K562 (cell line): ENCODE results near the gene LAMA1. TPM values are rescaled to one million over a fixed set of nuclear protein-coding genes. Genes with fewer than 3 reads are reported as not detected.

ENCODE experiments used
- ATAC-seq: fragments of 200-7000 bp; cut with Tn5 transposase; 3 replicates; pipeline ENCODE4 v1.9.1; 2020; ENCODE audit warnings: moderate library complexity
- BruUV-seq: library from RNA; stranded (reverse); fragments of 400-500 nt; replicated peaks from 2 replicates; lab custom pipeline; 2021; lab: Mats Ljungman, UMichigan
- CTCF ChIA-PET: fragments of 300-600 bp; formaldehyde crosslinking; extraction: SDS; loops from one replicate; lab custom pipeline; 2021; ENCODE audit warnings: low intra/inter-chr PET ratio; lab: Yijun Ruan, JAX
- POLR2A ChIA-PET: fragments of 300-600, 350-650 bp; sonication (Branson Sonifier 250); formaldehyde crosslinking; extraction: SDS; loops from one replicate; lab custom pipeline; 2021; ENCODE audit warnings: antibody characterized with exemption, inconsistent platforms; lab: Yijun Ruan, JAX
- DNase-seq, 4 experiments: peaks; one replicate each; pipeline versions ENCODE4 v3.0.0 to v3.0.0-alpha.2; 2011 to 2018; ENCODE audit warnings: low spot score in 3 of 4, mixed read lengths in 3 of 4; ENCODE audit errors: extremely low read depth in 1 of 4
- FAIRE-seq: peaks from 2 replicates; lab custom pipeline; 2011; peaks lifted over from hg19 to GRCh38; lab: Jason Lieb, UNC
- H2AFZ ChIP-seq: 2 replicates; pipeline ENCODE4 v1.6.0; 2011; ENCODE audit warnings: low read depth, low read length, control low read depth, inconsistent platforms
- H3K27ac ChIP-seq: fragments of 200-600 bp; 3 replicates; pipeline ENCODE4 v1.8.0; 2011; ENCODE audit warnings: low read depth, mild to moderate bottlenecking, control low read depth, inconsistent platforms, low read length, moderate library complexity, mixed read lengths; ENCODE audit errors: extremely low read depth
- H3K27me3 ChIP-seq, 2 experiments: fragments of 300-600 bp in 1 of 2; 2 replicates in 1 of 2; 3 replicates in 1 of 2; pipeline versions ENCODE4 v1.6.0 to v1.8.0; 2011; ENCODE audit warnings: inconsistent platforms in 2 of 2, low read length in 2 of 2, mild to moderate bottlenecking in 1 of 2, mixed read lengths in 1 of 2, moderate library complexity in 1 of 2; ENCODE audit not compliant: control insufficient read depth in 2 of 2, insufficient read depth in 2 of 2
- H3K36me3 ChIP-seq: fragments of 300-600 bp; 3 replicates; pipeline ENCODE4 v1.8.0; 2011; ENCODE audit warnings: mild to moderate bottlenecking, low read length, inconsistent platforms; ENCODE audit not compliant: control insufficient read depth, insufficient read depth
- H3K4me1 ChIP-seq, 2 experiments: fragments of 200-600 bp in 1 of 2; replicated peaks in 1 of 2; 2 replicates in 1 of 2; 3 replicates in 1 of 2; pipeline versions ENCODE4 v1.5.1 to v1.8.0; 2011; ENCODE audit warnings: inconsistent platforms in 2 of 2, low read length in 2 of 2, mild to moderate bottlenecking in 1 of 2, mixed read lengths in 1 of 2, moderate library complexity in 1 of 2; ENCODE audit not compliant: control insufficient read depth in 2 of 2, insufficient read depth in 2 of 2
- H3K4me2 ChIP-seq: 2 replicates; pipeline ENCODE4 v1.6.1; 2011; ENCODE audit warnings: low read length, control low read depth, inconsistent platforms, mixed read lengths; ENCODE audit not compliant: insufficient read depth
- H3K4me3 ChIP-seq: fragments of 200-600 bp; sonication (generic), shearing (Covaris generic); 2 replicates; pipeline ENCODE4 v1.5.1; 2016; ENCODE audit warnings: control low read depth, inconsistent platforms
- H3K79me2 ChIP-seq: fragments of 200-600 bp; 3 replicates; pipeline ENCODE4 v1.8.0; 2011; ENCODE audit warnings: low read length, inconsistent platforms; ENCODE audit not compliant: control insufficient read depth, insufficient read depth
- H3K9ac ChIP-seq, 2 experiments: 2 replicates each; pipeline versions ENCODE4 v1.6.0 to v1.6.1; 2011; ENCODE audit warnings: low read depth in 2 of 2, low read length in 2 of 2, control low read depth in 1 of 2, inconsistent platforms in 1 of 2, mild to moderate bottlenecking in 1 of 2, mixed read lengths in 1 of 2; ENCODE audit not compliant: insufficient read depth in 1 of 2
- H3K9me1 ChIP-seq: one replicate; pipeline ENCODE4 v1.6.0; 2011; ENCODE audit warnings: inconsistent platforms, mild to moderate bottlenecking, low read length, moderate library complexity; ENCODE audit not compliant: control insufficient read depth, insufficient read depth
- H3K9me3 ChIP-seq: replicated peaks from 2 replicates; pipeline ENCODE4 v1.5.1; 2011; ENCODE audit warnings: low read depth, low read length, inconsistent platforms; ENCODE audit not compliant: control insufficient read depth, insufficient read depth
- H4K20me1 ChIP-seq: replicated peaks from 2 replicates; pipeline ENCODE4 v1.6.1; 2011; ENCODE audit warnings: low read length, inconsistent platforms, mixed read lengths; ENCODE audit not compliant: control insufficient read depth, insufficient read depth
- FOXP1 ChIP-seq: sonication (generic); formaldehyde crosslinking; IDR thresholded peaks from 2 replicates; pipeline ENCODE4 v1.8.0; 2022; ENCODE audit warnings: mild to moderate bottlenecking, missing genetic modification reagents
- HIVEP1 ChIP-seq: fragments of 250-450 bp; sonication (Bioruptor Pico); IDR thresholded peaks from 2 replicates; pipeline ENCODE4 v1.4.0; 2020; ENCODE audit warnings: mild to moderate bottlenecking
- MGA ChIP-seq: fragments of 450-650 bp; IDR thresholded peaks from 2 replicates; pipeline ENCODE4 v1.6.1; 2016; ENCODE audit warnings: mild to moderate bottlenecking, moderate library complexity
- RBFOX2 ChIP-seq: fragments of 200-400 bp; formaldehyde crosslinking; IDR thresholded peaks from 2 replicates; pipeline ENCODE4 v1.6.1; 2017; ENCODE audit warnings: low read depth, mild to moderate bottlenecking, low read length, moderate library complexity
- RBM17 ChIP-seq: fragments of 200-400 bp; formaldehyde crosslinking; IDR thresholded peaks from 2 replicates; pipeline ENCODE4 v1.6.1; 2017; ENCODE audit warnings: low read depth, mild to moderate bottlenecking, low read length, borderline replicate concordance
- SP1 ChIP-seq: sonication (generic); formaldehyde crosslinking; IDR thresholded peaks from 2 replicates; pipeline ENCODE4 v1.8.1; 2022; ENCODE audit warnings: mild to moderate bottlenecking, missing genetic modification reagents
- ZNF23 ChIP-seq: fragments of 250-450 bp; sonication (Bioruptor Pico); IDR thresholded peaks from 2 replicates; pipeline ENCODE4 v1.4.0; 2020; ENCODE audit warnings: mild to moderate bottlenecking
- ZNF431 ChIP-seq: sonication (generic); formaldehyde crosslinking; IDR thresholded peaks from 2 replicates; pipeline ENCODE4 v1.8.0; 2022; ENCODE audit warnings: mild to moderate bottlenecking, missing genetic modification reagents
- ZNF512 ChIP-seq: IDR thresholded peaks from 2 replicates; pipeline ENCODE4 v1.6.1; 2016; ENCODE audit warnings: missing genetic modification characterization, missing compliant biosample characterization
- ZNF586 ChIP-seq: fragments of 450-650 bp; formaldehyde crosslinking; conservative IDR thresholded peaks from 2 replicates; pipeline ENCODE4 v1.4.0; 2020; ENCODE audit warnings: mild to moderate bottlenecking, moderate library complexity
- WGBS: fragments of 100-300 bp; shearing (Covaris generic); methylation state at CpG from one replicate; pipeline ENCODE4 v1.1.6; 2016; ENCODE audit warnings: low coverage, mixed read lengths; ENCODE audit not compliant: insufficient coverage; ENCODE audit errors: missing lambda C conversion rate; 5-methylcytosine and 5-hydroxymethylcytosine counted together
- in situ Hi-C: fragments of 300-500 bp; cut with MboI; formaldehyde crosslinking; loops from 4 replicates; pipeline ENCODE4 v1.15.0; 2018; ENCODE audit warnings: inconsistent platforms, mixed read lengths
- intact Hi-C: fragments of 100-400 bp; cut with micrococcal nuclease; formaldehyde crosslinking; loops from 2 replicates; pipeline ENCODE4 v1.14.2; 2022
- polyA plus RNA-seq, 8 experiments: library from polyadenylated mRNA; depleted of rRNA in 4 of 8; stranded (reverse) in 5 of 8; unstranded in 3 of 8; fragments of >200 nt; fragmentation: Nextera tagmentation in 2 of 8; fragmentation: Illumina TruSeq in 1 of 8; extraction: Ambion mirVana in 2 of 8; extraction: Trizol in 1 of 8; gene quantifications; 2 replicates each; pipeline versions ENCODE4 v1.2.1 to v1.2.3, GENCODE V29; 2011 to 2014; ENCODE audit warnings: inconsistent platforms in 1 of 8, missing spikeins in 1 of 8
- total RNA-seq, 7 experiments: library from RNA; depleted of rRNA in 6 of 7; stranded (reverse); fragments of >200 nt in 6 of 7; fragmentation: Illumina TruSeq in 2 of 7; extraction: Trizol in 2 of 7; gene quantifications; 2 replicates each; pipeline versions ENCODE4 v1.2.1 to v1.2.3, GENCODE V29; 2011 to 2021; ENCODE audit warnings: low replicate concordance in 1 of 7

The LAMA1 gene
- total and polyA plus RNA-seq, 9 of the 15 experiments (the other 6 are each of a cell fraction or from before 2014, with no cell fraction given), result 0.04 TPM; not detected in 8

- 0% methylated on average over 8 of the region's 8 CpGs for WGBS
- no peak for TF ChIP-seq ZNF431 (CRISPR knock-in tag)
- TF ChIP-seq RBFOX2, result no peak
- TF ChIP-seq FOXP1 (CRISPR knock-in tag), result no peak
- no peak for TF ChIP-seq MGA
- TF ChIP-seq ZNF512 (tag), result no peak
- no peak for TF ChIP-seq ZNF586 (CRISPR knock-in tag)
- TF ChIP-seq RBM17, result no peak
- TF ChIP-seq ZNF23, result no peak
- TF ChIP-seq HIVEP1 (CRISPR knock-in tag), result no peak
- no peak for TF ChIP-seq SP1 (CRISPR knock-in tag)
- intact Hi-C loops (no loop called here), in situ Hi-C loops (no loop called here)
- Histone ChIP-seq H3K4me1 (no peaks in the 10 kb centered on the region), H3K9ac (no peak overlapping the region), H3K4me2 (no peak overlapping the region), H3K9me1 (no peaks in the 10 kb centered on the region), H2AFZ (no peak overlapping the region), H4K20me1 (no peaks in the 10 kb centered on the region; the same call in 1 of the 2 replicates), H3K36me3 (no peaks in the 10 kb centered on the region), H3K27me3 (peaks cover 13 to 25% of the 10 kb centered on the region in 2 experiments; a peak in 4 of 5 replicates), H3K27ac (no peak overlapping the region), H3K9me3 (no peaks in the 10 kb centered on the region), H3K79me2 (no peaks in the 10 kb centered on the region), H3K4me3 (no peak overlapping the region)
- ChIA-PET POLR2A (interaction anchor here (0.6 kb wide), 1 partner anchor 16 kb away, joined by 3 read pairs; no protein-coding TSS in a partner anchor), CTCF (no interaction called here)
- DNase-seq (no peak), ATAC-seq (no peak), FAIRE-seq (no peak)
- BruUV-seq, result no TSS peak
Observed at GRCh38 chr18:7089369-7089768, 28.2 kb downstream of the LAMA1 start.
